NCI-H460 (cell line): ENCODE results near the gene NKRF. TPM values are rescaled to one million over a fixed set of nuclear protein-coding genes. Genes with fewer than 3 reads are reported as not detected.
"Not testable (repeated sequence)": the region's sequence is repeated elsewhere in the genome, so short reads cannot be mapped to it uniquely, and the experiment has no call there.

Experiments used
- DNase-seq: peaks from one replicate; pipeline ENCODE4 v3.0.0-alpha.2; 2016; ENCODE audit warnings: low read depth; ENCODE audit errors: extremely low read depth
- polyA plus RNA-seq: library from polyadenylated mRNA; depleted of rRNA; stranded (reverse); fragments of >200 nt; gene quantifications from 2 replicates; pipeline ENCODE4 v1.2.3, GENCODE V29; 2014; cell fraction: nucleus; rRNA removed
- total RNA-seq: library from RNA; depleted of rRNA; stranded (reverse); fragments of >200 nt; shearing (Covaris generic); gene quantifications from 2 replicates; pipeline ENCODE4 v1.2.3, GENCODE V29; 2014; rRNA removed

Gene NKRF
- total RNA-seq, result 15.3 and 15.4 TPM in 2 replicates
- polyA plus RNA-seq, result 13.1 and 18.5 TPM in 2 replicates

DNA sequence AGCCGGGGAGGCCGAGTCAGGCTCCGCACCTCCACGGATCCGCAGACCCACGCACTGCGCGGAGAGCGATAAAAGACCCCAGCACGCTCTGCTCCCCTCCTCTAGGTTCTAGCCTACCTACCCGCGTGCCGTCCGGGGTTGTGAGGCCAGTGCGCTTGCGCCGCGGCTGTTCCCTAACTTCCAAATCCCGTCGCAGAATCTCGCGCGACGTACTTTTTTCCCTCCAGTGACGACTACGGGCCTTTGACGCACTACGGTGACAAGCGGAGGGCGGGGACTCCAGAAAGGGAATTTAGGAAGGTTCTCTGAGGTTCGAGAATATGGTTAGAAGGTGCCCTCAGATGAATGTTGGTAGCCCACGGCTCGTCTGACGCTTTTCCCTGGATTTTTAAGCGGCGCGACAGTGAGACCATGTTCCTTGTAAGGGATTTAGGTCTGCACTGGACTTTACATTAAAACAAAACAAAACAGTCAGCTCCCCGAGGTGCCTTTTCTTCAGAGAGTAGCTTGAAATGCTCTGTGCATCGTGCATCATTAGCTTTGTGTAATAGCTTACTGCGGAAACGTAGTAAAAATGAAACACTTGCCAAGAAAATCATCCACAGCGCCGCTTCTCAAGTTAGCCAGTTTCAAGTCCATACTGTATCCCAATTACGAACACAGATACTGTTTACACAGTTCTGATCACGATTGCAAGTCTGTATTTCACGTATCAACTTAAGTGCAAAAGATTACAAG lies at the start of gene NKRF:
TSS of gene NKRF (minus strand) at position 145 of the 738 bp plus-strand sequence.
- peak; percentile 95 for DNase-seq

DNA sequence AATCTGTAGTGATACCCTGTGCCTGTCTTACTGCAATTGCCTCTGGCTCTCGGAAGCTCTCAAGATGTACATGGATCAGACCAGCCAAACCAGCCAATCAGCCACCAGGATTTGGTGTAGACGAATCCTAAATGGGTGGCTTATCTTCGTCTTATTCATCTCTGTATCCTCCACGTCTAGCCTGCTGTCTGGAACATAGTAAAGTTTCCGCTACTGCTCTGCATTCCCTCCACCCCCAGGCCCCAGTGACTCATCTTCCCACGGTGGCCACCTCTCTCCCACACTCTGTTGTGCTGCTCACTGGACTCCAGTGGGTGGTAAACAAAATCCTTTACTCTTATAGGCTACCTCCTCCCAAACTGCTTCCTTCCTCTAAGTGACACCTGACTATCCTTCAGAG lies 48.9 kb upstream of the NKRF start:
- no peak for DNase-seq

DNA sequence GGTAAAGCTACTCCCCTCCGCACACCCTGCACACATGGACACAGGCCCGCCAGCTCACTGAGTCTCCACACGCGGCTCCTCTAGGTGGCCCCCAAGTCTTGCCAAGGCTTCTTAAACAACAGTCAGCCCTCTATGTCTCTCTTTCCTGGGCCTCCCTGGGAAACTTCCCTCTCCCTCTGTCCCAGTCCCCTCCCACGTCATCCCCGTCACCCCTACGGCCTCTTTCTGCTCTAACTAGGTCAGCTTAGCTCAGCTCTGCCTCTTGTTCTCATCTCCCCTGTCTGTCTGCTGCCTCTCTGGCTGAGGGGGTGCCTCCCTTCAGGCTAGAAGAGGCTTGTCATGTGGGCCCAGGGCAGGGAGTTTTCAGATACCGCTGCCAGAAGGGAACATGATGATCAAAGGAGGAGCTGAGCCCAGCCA lies 47.9 kb upstream of the NKRF start:
- DNase-seq, result no peak

DNA sequence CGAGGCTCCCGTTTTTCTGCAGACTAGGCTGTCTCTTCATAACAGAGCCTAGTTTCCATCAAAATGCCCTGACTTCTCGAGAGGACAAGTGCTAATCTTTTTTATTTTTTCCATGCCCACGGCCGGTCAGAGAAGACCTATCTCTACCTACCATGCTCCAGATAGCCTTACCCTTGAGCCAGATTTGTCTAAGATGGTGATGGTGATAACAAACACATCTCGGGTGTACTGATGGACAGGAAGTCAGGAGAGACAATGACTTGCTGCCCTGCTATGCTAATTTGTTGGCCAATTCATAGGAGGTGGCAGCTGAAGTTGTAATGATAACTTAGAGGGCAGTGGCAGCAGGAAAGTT lies 42.2 kb upstream of the NKRF start:
- DNase-seq, result no peak

DNA sequence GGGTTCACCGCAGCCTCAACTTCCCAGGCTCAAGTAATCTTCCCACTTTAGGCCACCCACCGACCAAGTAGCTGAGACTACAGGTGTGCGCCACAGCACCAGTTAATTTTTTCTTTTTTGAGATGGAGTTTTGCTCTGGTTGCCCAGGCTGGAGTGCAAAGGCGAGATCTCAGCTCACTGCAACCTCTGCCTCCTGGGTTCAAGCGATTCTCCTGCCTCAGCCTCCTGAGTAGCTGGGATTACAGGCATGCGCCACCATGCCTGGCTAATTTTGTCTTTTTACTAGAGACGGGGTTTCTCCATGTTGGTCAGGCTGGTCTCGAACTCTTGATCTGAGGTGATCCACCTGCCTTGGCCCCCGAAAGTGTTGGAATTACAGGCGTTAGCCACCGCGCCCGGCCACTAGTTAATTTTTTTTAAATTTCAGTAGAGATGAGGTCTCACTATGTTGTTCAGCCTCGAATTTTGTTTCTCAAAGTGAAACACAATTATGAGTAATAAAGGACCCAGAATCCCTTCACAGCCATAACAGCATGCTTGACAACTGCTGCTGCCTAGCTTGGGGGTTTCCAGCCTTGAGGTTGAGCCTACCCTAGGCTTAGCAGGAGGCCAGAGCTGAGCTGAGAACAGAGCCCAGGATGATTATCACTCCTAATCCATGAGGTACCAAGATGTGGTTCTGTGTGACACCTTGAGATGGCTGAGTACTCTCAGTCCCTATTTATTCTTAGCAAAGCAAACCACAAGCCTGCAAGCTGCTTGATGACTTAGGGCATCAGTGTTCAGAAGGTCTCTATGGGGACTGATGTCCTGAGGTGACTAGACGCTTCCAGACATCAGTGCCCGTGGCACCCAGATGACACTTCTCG lies 41.6 kb upstream of the NKRF start:
- no peak for DNase-seq

DNA sequence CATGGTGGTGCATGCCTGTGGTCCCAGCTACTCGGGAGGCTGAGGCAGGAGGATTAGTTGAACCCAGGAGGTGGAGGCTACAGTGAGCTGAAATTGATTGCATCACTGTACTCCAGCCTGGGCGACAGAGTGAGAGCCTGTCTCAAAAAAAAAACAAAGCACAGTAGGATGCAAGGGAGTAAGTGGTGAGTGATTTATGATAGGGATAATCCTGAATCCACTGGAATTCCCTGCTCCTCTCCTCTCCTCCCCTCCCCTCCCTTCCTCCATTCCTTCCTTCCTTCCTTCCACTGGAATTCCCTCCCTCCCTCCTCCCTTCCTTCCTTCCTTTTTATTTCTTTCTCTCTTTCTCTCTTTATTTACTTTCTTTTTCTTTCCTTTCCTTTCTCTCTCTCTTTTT lies 40.9 kb upstream of the NKRF start:
- DNase-seq, result no peak

DNA sequence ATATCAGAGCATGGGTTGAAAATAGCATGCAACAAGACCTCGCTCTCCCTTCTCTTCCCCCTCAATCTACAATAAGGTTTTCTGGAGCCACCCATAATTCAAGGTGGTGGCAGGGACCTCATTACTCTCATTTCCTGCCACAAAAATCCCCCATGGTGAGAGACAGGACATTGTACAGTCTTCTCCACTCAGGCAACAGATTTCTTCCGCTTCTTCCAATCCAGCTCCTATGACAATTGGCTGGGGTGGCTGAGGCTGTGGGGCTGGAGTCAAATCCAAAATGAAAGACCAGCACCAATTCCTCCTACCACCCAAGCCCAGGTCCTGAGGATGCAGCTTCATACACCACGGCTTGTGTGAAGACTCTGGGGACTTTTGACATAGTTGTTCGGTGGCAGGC lies 40.3 kb upstream of the NKRF start:
- no peak for DNase-seq

DNA sequence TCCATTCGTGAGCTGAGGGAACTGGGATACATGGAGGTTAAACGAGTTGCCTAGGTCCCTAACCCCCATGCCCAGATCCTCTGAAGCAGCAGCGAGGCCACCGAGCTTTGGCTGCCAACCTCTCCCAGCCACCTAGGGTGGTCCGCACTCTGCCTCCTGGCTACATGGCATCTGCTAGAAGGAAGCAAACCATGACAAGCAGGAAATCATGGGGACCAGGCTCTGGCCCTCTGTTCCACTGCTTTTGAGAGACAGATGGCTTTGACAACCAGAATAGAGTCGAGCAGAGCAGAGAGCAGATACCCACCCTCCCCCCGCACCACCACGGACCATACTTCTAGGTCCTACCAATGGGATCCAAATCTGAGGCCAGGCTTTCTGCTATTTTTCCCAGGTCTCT lies 37.5 kb upstream of the NKRF start:
- DNase-seq, result no peak

DNA sequence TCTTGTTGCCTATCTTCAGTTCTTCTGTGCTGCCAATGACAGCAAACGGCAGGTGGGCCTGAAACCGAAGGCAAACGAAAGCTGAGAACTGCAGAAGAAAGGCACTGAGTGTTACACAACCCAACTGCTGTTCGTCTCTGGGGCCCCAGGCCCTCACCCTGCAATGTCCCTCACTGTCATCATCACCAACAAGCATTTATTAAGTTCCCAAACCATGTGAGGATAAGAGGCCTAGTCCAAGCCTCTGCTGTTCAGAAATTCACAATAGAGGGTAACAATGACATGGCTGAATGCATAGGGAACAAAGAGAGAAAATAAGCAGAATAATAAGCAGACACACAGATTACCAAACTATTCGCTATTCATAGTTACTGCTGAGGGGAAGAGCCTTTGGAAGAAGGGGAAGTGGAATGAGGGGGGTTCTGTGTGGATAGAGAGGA lies 34.5 kb upstream of the NKRF start:
- DNase-seq, result no peak

DNA sequence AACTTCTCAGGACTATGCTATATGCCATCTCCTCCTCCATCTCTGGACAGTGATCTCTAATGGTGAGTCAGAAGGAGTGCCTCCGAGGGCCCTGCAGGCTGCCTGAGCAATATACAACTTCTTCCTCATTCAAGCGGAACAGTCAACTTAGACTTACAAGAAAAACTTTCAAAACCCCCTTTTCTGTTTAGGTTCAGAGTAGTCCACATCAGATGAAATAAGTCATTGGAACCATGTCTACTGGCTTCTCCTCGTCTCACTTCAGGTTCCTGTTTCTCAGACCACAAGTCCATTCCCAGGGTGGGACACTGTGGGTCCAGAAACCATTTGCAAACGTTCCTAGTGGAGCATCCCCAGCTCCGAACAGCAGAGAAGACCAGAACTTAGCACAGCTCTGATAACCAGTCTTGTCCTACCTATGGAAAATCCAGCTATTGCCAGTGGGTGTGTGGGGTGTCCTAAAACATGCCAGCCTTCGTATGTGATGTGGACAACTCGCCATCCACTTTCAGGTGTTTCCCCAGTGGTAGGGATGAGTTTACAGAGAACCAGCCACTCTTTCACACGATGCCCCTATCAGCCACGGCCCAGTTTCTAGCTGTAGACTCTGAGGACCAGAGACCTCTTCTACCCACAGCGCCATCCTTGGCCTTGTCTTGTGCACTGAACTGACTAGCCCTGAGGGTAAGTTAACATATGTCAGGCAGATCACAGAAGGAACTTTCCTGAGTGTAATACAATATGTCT lies 32.7 kb upstream of the NKRF start:
- no peak for DNase-seq

DNA sequence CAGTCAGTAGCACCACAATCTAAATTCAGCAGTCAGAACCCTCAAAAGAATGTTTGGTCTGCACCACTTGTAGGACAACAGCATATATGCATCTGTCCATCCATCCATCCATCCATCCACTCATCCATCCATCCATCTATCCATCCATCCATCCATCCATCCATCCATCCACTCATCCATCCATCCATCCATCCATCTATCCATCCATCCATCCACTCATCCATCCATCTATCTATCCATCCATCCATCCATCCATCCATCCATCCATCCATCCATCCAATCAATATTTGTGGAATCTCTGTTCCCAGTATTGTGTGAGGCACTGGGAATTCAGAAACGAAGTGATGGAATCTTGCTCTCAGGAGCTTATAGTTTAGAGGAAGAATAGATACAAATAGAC lies 31.2 kb upstream of the NKRF start:
- DNase-seq, result not testable (repeated sequence)

DNA sequence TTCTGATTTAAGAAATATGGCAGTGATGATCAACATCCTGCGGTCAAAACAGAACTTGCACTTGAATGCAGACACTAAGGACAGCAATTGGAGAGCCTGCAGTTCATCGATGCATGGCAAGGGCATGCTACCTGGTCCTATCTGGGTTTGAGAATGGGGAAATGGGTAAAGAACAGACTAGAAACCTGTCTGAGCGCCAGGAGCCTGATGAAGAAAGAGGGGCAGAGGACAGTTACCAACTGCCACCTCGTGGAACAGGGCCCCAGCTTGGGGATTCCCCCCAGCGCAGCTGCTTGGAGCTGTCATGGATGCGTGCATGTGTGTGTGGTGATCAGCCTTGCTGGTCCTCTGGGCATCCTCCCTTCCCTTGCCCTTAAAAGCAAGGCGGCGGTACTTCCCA lies 30.2 kb upstream of the NKRF start:
- no peak for DNase-seq

DNA sequence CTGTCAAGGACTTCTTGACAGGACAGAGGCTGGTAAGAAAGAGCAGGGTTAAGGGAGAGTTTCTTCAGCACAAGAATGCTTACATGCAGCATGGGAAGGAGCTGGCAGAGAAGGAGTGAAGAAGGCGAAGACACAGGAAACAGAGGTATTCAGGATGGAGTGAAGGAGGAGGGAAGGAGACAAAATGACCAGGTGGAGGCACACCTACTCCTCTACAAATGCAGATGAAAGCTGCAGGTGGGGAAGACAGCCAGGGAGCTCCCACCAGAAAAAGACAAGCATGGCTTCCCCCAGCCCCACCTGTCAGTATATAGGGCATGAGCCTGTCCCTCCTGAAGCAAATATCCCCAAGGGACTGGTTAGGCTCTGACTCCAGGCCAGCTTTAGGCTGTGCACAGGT lies 29.6 kb upstream of the NKRF start:
- DNase-seq, result no peak

DNA sequence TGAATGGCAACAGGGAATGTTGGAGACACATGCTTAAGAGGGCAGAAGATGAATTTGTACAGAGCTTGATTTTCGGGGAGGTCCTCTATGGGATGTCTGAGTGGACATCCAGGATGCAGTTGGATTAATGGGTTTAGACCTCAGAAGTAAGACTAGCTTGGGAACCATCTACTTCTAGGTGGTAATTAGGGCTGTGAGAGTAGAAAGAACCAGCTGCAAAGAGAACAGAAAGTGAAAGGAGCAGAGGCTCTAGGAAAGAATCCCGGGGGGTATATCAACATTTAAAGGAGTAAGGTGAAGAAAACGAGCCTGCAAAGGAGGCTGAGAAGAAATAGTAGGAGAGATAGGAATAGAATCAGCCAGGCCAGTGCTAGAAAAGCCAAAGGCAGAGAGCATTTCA lies 29.0 kb upstream of the NKRF start:
- DNase-seq, result no peak

DNA sequence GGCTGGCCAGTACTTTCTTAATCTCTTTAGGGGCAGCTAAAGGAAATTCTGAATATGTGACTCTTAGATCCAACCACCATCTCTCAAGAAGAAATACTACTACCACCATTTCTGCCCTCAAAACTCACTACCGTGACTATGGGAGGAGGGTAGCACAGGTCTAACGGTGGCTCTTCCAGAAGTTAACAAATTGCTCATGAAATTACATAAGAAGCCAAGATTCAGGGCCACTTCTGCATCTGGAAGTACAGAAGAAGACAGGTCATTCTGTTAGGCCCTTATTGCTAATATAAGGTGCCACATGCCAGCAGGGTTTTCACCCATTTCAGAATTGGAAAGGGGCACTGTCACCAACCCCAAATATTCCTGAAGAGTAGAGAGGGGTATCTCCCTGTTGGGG lies 19.6 kb upstream of the NKRF start:
- no peak for DNase-seq

DNA sequence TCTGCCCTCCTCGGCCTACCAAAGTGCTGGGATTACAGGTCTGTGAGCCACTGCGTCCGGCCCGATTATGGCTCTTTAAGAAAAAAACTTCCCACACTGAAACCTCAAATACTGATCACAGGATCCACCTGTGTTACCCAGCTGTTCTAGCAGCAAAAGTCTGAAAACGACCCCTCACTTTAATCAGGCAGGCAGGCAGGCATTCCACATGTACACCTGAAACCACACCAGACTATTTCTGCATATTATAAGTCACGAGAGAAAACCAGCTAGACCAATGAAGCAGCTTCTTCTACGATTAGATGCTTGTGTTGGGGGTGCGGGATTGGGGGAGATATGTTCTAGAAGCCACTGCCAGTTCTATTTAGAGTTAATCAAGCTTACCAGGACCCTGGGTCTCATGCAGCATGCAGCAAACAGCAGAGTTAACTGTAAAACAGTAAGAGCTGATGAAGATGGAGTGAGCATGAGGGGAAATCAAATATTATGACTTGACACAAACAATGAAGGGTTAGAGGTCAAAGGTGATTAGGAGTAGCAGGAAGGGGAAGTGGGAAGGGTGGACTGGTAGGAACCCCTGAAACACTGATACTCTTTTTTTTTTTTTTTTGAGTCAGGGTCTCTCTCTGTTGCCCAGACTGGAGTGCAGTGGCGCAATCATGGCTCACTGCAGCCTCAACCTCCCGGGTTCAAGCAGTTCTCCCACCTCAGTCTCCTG lies 18.9 kb upstream of the NKRF start:
- DNase-seq, result no peak

DNA sequence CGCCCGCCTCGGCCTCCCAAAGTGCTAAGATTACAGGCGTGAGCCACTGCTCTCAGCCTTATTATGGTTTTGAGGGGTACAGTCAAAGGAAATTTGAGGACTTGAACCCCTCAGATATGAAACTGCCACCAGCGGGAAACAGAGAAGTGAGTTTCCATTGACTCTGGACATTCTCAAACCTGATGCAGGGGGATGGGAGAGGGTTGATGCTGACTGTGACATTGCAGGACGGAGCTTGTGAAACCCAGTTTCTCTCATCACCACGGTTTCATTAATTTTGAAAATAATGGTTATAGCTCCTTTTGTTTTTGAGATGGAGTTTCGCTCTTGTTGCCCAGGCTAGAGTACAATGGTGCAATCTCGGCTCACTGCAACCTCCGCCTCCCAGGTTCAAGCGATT lies 18.2 kb upstream of the NKRF start:
- no peak for DNase-seq

DNA sequence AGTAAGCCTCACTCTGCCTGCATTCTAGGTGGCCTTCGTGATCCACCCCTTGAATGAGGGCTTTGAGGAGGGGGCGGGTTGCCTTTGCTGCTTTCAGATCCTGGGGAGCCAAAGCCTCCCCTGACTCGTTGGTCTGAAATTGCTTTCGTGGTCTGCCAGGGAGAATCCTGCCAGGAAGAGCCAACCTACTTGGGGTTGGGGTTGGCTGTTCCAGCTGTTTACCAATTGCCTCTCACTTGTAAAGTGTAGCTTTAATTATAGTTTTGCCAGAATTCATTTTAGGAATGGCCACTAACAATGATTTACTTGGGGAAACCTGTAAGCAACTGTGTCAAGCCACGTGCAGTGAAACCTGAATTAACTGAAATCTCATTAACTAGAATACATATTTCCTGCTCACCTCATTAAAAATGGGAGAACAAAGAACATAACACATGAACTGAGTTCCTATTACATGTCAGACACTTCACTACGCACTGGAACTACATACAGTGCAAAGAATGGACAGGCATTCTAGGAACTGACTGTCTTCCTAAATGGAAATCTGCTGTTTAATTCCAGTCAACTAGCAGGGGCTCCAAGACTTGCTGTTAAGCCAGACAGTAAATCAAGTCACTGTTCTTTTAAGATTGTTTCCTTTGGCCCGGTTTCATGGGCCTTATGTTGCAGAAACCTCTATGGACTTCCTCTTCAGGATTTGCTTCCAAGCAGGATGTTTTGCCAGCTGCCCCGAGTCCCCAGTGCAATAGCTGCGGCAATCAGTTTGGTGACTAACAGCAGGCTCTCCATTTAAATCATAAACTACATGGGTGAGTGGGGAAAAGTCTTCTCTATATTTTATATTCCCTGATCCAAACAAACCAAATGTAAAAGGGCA lies 16.4 kb upstream of the NKRF start:
- DNase-seq, result no peak

DNA sequence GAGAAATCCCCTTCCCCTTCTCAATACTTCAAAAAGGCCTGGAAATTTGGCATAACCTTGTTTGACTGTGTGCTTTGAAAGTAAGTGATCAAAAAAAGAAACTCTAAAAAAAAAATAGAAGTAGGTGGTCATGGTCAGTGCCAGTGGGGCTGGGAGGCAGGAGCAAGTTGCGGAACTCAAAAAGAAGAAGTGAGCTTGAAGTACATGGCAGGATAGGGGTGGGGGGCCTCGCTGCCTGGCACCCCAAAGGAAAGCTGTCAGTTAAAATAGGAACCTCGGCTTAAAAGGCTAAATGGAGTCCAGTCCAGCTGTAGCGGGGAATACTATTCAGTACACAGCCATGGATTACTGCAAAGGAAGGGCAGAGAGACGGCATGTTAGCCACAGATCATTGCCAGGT lies 12.2 kb upstream of the NKRF start:
- no peak for DNase-seq
